SIG-M5 (cell line): ENCODE results near the gene TIGD7.
"Not testable (repeated sequence)": the region's sequence is repeated elsewhere in the genome, so short reads cannot be mapped to it uniquely, and the experiment has no call there.

Source experiments
- DNase-seq: peaks from one replicate; lab custom pipeline; 2025; lab: John Stamatoyannopoulos, UW

Gene TIGD7

GRCh38 chr16:3282730-3283542 is 22.3 kb downstream of the TIGD7 start, which contains the start of gene ZNF263:
TSS of gene ZNF263 (plus strand) at chr16:3283491. CDS start at chr16:3283819, 328 bp downstream.
- DNase-seq: peak; percentile 96

GRCh38 chr16:3282103-3282729 is 23.0 kb downstream of the TIGD7 start:
- DNase-seq: no peak

- no peak for DNase-seq
Observed at GRCh38 chr16:3281222-3281820, 23.9 kb downstream of the TIGD7 start.

GRCh38 chr16:3276679-3277078 is 28.6 kb downstream of the TIGD7 start:
- no peak for DNase-seq

GRCh38 chr16:3274947-3275346 is 30.3 kb downstream of the TIGD7 start:
- no peak for DNase-seq

- DNase-seq: no peak
Observed at GRCh38 chr16:3274490-3274889, 30.7 kb downstream of the TIGD7 start.

- DNase-seq: not testable (repeated sequence)
Observed at GRCh38 chr16:3271281-3271680, 33.9 kb downstream of the TIGD7 start.

- not testable (repeated sequence) for DNase-seq
Observed at GRCh38 chr16:3270718-3271117, 34.5 kb downstream of the TIGD7 start.

- DNase-seq: no peak
Observed at GRCh38 chr16:3268294-3268693, 36.9 kb downstream of the TIGD7 start.

- DNase-seq: no peak
Observed at GRCh38 chr16:3266873-3267537, 38.2 kb downstream of the TIGD7 start.

GRCh38 chr16:3264137-3265036 is 40.8 kb downstream of the TIGD7 start:
- peak; percentile 89 for DNase-seq

- DNase-seq: no peak
Observed at GRCh38 chr16:3262517-3262916, 42.7 kb downstream of the TIGD7 start.

- no peak for DNase-seq
Observed at GRCh38 chr16:3259836-3260235, 45.4 kb downstream of the TIGD7 start.

GRCh38 chr16:3256866-3257465 is 48.3 kb downstream of the TIGD7 start:
- no peak for DNase-seq

- DNase-seq: no peak
Observed at GRCh38 chr16:3256146-3256865, 48.9 kb downstream of the TIGD7 start, which contains the start of gene MEFV. TSS of gene MEFV (minus strand) at chr16:3256633. CDS start at chr16:3256587, 46 bp downstream.

GRCh38 chr16:3254309-3254708 is 50.9 kb downstream of the TIGD7 start:
- DNase-seq: no peak

GRCh38 chr16:3252967-3253366 is 52.3 kb downstream of the TIGD7 start:
- DNase-seq: no peak

GRCh38 chr16:3249451-3249850 is 55.8 kb downstream of the TIGD7 start:
- DNase-seq: no peak

GRCh38 chr16:3249020-3249419 is 56.2 kb downstream of the TIGD7 start:
- DNase-seq: no peak
